ENCODE data around the gene PPP1CB.
A peak's percentile ranks its signal among the peaks of the same experiment; 100 is the strongest.
"Not testable (repeated sequence)": the region's sequence is repeated elsewhere in the genome, so short reads cannot be mapped to it uniquely, and the experiment has no call there.

Gene PPP1CB

DNA sequence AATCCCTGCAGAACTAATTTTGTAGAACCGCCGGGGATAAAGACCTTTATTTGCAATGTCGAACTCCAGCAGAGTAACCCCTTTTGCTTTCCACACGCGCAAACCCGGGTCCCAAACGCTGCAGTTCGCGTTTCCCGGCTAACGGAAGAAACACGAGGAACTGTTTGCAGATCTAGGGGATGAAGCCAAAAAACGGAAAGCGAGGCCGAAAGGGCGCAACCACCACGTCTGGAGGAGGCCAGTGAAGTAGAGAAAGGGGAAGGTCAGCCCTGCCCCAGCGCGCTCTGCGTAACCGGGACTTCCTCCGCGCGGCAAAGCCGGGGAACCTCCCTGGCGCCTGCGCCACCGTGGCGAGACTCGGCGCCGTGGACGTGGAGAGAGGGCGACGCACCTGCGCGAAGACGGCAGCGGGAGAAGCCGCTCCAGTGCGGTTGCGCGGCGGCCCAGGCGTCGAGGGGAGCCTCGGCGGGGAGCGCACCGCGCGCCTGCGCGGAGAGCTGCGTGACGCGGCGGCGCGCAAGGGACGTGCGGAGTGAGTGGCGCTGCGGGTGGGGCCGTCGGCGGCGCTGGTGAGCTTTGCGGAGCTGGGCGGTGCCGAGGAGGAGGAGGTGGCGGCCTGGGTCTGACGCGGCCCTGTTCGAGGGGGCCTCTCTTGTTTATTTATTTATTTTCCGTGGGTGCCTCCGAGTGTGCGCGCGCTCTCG is at the start of gene PPP1CB:
TSS of gene PPP1CB (plus strand) at position 579 of the 704 bp plus-strand sequence. CDS start 295 bp downstream, outside the sequence.
- peak; percentile 98 for DNase-seq

DNA sequence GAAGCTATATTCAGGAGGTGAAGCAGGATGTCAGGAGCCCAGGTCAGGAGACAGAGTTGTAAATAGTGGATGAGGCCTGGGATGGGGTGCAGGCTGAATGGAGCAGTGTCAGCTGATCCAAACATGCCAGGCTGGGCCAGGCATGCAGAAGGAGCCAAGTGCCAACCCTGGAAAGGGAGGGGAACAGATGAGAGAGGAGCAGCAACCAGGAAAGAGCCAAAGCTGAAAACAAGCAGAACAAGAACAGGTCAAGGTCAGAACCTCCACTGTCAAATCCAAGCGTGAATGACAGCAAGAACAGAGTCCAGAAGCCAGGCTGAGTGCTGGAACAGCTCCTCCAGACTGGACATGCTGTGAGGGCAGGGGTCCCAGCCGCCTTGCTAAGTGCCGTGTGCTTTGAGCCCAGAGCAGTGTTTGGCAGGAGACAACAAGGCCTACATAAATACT is 49.2 kb upstream of the PPP1CB start:
- DNase-seq: no peak

GRCh38 chr2:28702878-28703277 is 48.8 kb upstream of the PPP1CB start:
- DNase-seq: no peak

DNA sequence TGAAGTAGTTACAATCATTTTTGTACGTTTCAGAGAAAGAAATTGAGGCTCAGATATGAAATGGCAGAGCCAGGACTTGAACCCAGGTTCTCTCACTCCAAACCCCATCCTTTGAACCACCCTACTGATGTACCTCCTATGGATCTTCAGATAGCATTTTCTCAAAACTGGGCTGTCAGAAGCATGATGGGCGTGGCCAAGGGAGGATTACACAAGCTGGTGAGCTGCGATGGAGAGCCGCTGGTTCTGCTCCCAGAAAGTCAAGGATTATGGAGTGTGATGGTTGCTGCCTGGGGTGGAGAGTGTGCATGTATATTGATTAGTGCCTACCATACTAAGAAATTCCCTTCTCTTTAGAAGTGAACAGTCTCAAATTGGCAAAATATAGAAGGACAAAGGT is 47.0 kb upstream of the PPP1CB start:
- no peak for DNase-seq

GRCh38 chr2:28705751-28706440 is 45.7 kb upstream of the PPP1CB start:
- DNase-seq: no peak

- DNase-seq: no peak
These were observed 44.0 kb upstream of the PPP1CB start for GRCh38 chr2:28707592-28707991.

DNA sequence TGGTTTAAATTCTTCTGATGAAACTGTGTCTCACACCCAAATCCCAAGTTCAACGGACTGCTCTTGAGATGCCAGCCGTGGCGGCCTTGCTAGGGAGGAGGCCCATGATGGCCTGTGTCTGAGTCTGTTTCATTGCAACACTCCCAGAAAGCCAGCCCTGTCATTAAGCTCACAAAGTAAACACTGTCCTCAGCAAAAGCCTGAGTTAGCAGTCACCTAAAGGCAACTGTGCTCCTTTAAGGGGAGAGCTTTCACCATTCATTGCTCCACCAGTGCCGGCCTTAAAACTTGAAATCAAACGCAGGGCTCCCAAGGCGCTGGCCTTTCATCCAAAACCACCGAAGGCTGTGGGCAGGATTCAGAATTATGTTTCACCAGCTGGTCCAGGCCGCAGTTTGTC is 42.5 kb upstream of the PPP1CB start:
- DNase-seq: no peak

GRCh38 chr2:28710545-28710944 is 41.1 kb upstream of the PPP1CB start:
- DNase-seq: no peak

GRCh38 chr2:28713577-28714298 is 37.9 kb upstream of the PPP1CB start:
- no peak for DNase-seq

DNA sequence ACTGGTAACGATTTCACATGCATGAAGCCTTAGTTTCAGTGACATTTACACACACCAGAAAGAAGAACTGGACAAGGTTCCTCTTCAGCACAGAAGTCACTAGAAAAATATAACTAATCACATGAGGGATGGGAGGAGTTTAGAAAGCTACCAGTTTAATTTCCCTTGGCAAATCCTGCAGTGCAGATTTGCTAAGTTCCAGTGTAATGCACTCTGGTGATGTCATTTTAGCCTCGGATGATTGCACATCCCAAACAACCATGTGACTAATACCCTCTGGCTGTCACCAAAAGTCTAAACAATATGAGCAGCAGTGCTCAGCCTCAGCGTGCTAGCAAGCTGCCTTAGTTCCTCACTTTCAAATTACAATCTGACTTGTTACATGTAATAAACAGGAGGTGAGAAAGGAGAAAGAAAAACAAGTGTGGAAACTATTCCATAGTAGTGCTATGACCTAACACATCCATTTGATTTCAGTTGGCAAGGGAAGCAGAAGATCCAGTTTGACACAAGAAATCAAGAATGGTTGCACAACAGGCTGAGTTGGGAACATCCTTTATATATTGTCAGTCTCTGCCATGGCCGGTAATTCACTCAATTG is 35.3 kb upstream of the PPP1CB start:
- DNase-seq: peak; percentile 67

DNA sequence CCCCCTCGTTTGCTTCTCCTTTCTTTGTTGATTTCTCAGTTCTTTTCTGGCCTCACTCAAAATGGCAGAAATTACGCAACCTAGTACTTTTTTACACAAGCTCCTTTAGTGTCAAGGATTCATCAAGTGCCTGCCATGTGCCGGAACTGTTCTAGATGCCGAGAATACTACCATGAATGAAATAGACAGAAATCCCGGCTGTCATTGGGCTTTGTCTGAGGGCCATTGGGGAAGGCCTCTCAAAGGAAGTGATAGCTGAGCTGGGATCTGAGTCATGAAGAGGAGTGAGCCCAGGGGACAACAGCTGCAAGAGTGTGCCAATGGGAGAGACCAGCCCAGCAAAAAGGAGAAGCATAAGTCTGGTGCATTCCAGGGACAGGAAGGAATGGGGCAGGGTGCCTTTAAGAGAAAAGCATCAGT is 34.3 kb upstream of the PPP1CB start:
- DNase-seq: peak; percentile 50

- no peak for DNase-seq
These were observed 31.3 kb upstream of the PPP1CB start for GRCh38 chr2:28720345-28720744.

- DNase-seq: no peak
These were observed 29.9 kb upstream of the PPP1CB start for GRCh38 chr2:28721601-28722191.

DNA sequence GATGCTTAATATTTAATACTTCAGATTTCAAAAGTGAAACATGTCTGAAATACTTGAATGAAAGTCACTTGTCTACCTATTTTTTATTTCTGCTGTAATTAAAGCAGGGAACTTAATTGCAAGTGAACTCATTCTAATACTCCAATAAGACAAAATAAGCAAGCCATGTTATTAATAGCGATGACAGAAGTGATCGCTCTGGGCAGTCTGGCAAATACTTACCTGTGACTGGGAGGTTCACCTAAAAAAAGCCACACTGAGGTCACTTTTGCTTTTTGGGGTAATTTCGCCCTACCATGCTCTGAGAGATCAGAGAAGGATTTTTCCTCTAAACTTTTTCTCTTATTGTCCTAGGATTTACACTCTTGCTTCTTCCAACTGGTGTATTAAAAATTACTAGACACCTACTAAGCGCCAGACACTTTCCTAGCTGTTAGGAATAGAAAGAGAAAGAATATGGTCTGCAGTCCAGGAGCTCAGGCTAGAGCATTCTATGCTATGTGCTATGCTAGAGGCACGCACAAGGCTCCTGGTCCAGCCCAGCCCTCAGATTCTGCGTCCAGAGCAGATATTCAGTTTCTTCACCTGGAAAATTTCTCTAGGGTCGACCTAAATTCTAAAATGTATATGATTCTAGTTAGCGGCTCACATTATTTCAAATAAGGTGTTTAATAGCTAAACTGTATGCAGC is 26.5 kb upstream of the PPP1CB start:
- DNase-seq: no peak

DNA sequence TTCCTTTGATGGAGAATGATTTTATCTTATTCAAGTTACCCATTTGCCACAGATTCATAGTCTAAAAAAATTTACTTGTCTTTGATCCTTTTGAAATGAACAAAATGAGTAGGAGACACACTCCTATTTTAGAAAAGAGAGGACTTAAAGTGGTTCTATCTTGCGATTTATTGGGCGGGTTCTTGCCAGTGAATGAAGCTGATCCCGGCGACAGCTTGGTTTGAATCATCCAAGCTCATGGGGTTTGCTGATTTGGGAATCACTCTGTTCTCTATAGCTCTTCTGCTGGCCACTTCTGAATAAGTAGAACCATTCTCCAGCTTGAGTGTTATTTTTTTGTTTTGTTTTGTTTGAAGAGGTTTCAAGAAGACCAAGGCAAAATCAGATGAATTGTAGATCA is 25.5 kb upstream of the PPP1CB start:
- peak; percentile 31 for DNase-seq

DNA sequence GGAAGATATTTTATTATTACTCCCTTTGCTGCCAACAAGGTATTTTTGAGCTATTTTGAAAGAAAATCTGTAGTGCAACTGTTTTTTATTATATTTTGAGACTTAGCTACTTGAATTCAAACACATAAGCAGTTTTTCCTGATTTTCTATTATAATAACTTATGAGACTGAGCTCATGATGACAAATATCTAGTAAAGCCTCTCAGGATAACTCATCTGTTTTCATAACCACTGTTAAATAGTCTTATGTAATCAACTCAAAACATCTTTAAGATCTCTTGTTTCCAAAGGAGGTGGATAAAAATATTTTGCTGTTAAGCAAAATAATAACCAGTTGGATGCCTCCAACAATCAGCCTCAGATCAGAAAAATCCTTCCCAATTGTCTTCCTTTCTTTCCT is 21.9 kb upstream of the PPP1CB start:
- no peak for DNase-seq

- DNase-seq: no peak
These were observed 20.9 kb upstream of the PPP1CB start for GRCh38 chr2:28730641-28731146.

DNA sequence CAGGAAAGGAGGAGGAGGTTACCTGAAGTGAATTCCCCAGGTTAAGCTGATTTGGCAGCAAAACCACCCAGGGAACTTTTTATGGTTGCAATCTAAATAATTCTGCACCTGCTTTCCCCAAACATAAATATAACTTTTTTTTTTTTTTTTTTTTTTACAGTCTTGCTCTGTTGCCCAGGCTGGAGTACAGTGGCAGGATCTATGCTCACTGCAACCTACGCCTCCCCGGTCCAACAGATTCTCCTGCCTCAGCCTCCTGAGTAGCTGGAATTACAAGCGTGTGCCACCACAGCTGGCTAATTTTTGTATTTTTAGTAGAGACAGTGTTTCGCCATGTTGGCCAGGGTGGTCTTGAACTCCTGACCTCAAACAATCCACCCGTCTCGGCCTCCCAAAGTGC is 16.1 kb upstream of the PPP1CB start:
- DNase-seq: no peak

GRCh38 chr2:28736034-28736433 is 15.6 kb upstream of the PPP1CB start:
- no peak for DNase-seq

DNA sequence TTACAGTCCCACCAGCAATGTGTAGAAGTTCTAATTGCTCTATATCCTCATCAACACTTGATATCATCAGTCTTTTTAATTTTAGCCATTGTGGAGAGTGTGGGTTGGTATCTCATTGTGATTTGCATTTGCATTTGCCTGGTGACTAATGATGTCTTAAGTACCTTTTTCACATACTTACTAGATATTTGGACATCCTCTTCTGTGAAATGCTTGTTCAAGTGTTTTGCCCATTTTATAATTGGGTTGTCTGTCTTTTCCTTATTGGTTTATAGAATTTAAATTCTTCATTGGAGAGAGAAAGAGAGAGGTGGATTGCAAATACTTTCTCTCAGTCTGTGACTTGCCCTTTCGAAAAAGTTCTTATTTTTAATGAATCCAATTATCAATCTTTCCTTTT is 14.0 kb upstream of the PPP1CB start:
- no peak for DNase-seq

DNA sequence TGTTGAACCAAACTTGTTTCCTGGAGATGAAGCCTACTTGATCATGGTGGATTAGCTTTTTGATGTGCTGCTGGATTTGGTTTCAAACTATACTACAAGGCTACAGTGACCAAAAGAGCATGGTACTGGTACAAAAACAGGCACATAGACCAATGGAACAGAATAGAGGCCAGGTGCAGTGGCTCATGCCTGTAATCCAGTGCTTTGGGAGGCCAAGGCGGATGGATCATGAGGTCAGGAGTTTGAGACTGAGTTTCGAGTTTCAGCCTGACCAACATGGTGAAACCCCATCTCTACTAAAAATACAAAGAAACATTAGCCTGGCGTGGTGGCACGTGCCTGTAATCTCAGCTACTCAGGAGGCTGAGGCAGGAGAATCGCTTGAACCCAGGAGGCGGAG is 9.0 kb upstream of the PPP1CB start:
- not testable (repeated sequence) for DNase-seq

GRCh38 chr2:28745225-28745624 is 6.4 kb upstream of the PPP1CB start:
- no peak for DNase-seq

Data from DMS79 (cell line).